ENCODE results near the gene DRD4. TPM values are rescaled to one million over a fixed set of nuclear protein-coding genes. Genes with fewer than 3 reads are reported as not detected.

DRD4 gene
- total RNA-seq (2014; rRNA removed; shearing (Covaris generic)): not detected in 2 replicates

- no peak for DNase-seq (ENCODE audit: low read depth)
Measured at GRCh38 chr11:636511-637332, at the start of gene DRD4. Gene DRD4, plus strand, starts transcription at chr11:637269. Its CDS starts 36 bp downstream, at chr11:637305.

- no peak for DNase-seq (ENCODE audit: low read depth)
Measured at GRCh38 chr11:587546-587945, 49.5 kb upstream of the DRD4 start.

- DNase-seq (ENCODE audit: low read depth): no peak
Measured at GRCh38 chr11:587978-588380, 49.1 kb upstream of the DRD4 start.

- no peak for DNase-seq (ENCODE audit: low read depth)
Measured at GRCh38 chr11:589798-590197, 47.3 kb upstream of the DRD4 start.

- DNase-seq (ENCODE audit: low read depth): no peak
Measured at GRCh38 chr11:590997-591396, 46.1 kb upstream of the DRD4 start.

- no peak for DNase-seq (ENCODE audit: low read depth)
Measured at GRCh38 chr11:592501-592900, 44.6 kb upstream of the DRD4 start.

- DNase-seq (ENCODE audit: low read depth): no peak
Measured at GRCh38 chr11:592918-593317, 44.2 kb upstream of the DRD4 start.

GRCh38 chr11:593347-593746 lies 43.7 kb upstream of the DRD4 start:
- no peak for DNase-seq (ENCODE audit: low read depth)

- DNase-seq (ENCODE audit: low read depth): no peak
Measured at GRCh38 chr11:595400-595799, 41.7 kb upstream of the DRD4 start.

GRCh38 chr11:596374-596773 lies 40.7 kb upstream of the DRD4 start:
- DNase-seq (ENCODE audit: low read depth): no peak

GRCh38 chr11:597166-597725 lies 39.8 kb upstream of the DRD4 start:
- no peak for DNase-seq (ENCODE audit: low read depth)

- no peak for DNase-seq (ENCODE audit: low read depth)
Measured at GRCh38 chr11:598005-598680, 38.9 kb upstream of the DRD4 start.

- DNase-seq (ENCODE audit: low read depth): no peak
Measured at GRCh38 chr11:601573-602245, 35.4 kb upstream of the DRD4 start.

GRCh38 chr11:603154-603553 lies 33.9 kb upstream of the DRD4 start:
- DNase-seq (ENCODE audit: low read depth): no peak

- DNase-seq (ENCODE audit: low read depth): no peak
Measured at GRCh38 chr11:605286-606129, 31.6 kb upstream of the DRD4 start.

GRCh38 chr11:606245-606644 lies 30.8 kb upstream of the DRD4 start:
- peak; percentile 42 for DNase-seq (ENCODE audit: low read depth)

- no peak for DNase-seq (ENCODE audit: low read depth)
Measured at GRCh38 chr11:607020-607780, 29.9 kb upstream of the DRD4 start.

GRCh38 chr11:607971-608659 lies 29.0 kb upstream of the DRD4 start:
- no peak for DNase-seq (ENCODE audit: low read depth)

GRCh38 chr11:608791-609251 lies 28.2 kb upstream of the DRD4 start:
- no peak for DNase-seq (ENCODE audit: low read depth)

GRCh38 chr11:609341-609811 lies 27.7 kb upstream of the DRD4 start:
- no peak for DNase-seq (ENCODE audit: low read depth)

Data from Daoy (cell line).